ENCODE results near the gene ARF6.

Gene ARF6

GRCh38 chr14:49944501-49944900, 51.6 kb downstream of the ARF6 start:
- no peak for TF ChIP-seq MAX (IDR thresholded peaks at IDR 0.05; ENCODE audit: low read depth, low read length)
- TF ChIP-seq POLR2A (IDR thresholded peaks at IDR 0.05; ENCODE audit: extremely low read depth, insufficient read length) = no peak
- no peak for TF ChIP-seq MYC (IDR thresholded peaks at IDR 0.05; ENCODE audit: low read depth, low read length)
- TF ChIP-seq CTCF (IDR thresholded peaks at IDR 0.05; ENCODE audit: low read depth, low read length) = no peak
- DNase-seq (ENCODE audit: low read depth) = no peak
- H3K4me3 ChIP-seq (ENCODE audit: low read depth, low read length) = no peak overlapping the region

GRCh38 chr14:49945448-49946319, 52.8 kb downstream of the ARF6 start:
- TF ChIP-seq MYC (IDR thresholded peaks at IDR 0.05; ENCODE audit: low read depth, low read length) (no peak), CTCF (IDR thresholded peaks at IDR 0.05; ENCODE audit: low read depth, low read length) (no peak), POLR2A (IDR thresholded peaks at IDR 0.05; ENCODE audit: extremely low read depth, insufficient read length) (no peak), MAX (IDR thresholded peaks at IDR 0.05; ENCODE audit: low read depth, low read length) (no peak)
- H3K4me3 ChIP-seq (ENCODE audit: low read depth, low read length) = no peak overlapping the region

More at GRCh38 chr14:49945448-49946319, 52.8 kb downstream of the ARF6 start:
- DNase-seq (ENCODE audit: low read depth) = no peak

All from NB4 (cell line).